HepG2 (cell line): ENCODE data around the gene RARA. TPM values are rescaled to one million over a fixed set of nuclear protein-coding genes. Genes with fewer than 3 reads are reported as not detected.

ENCODE experiments used
- FOXJ3 ChIP-seq: sonication (generic); formaldehyde crosslinking; IDR thresholded peaks from 2 replicates; pipeline ENCODE4 v1.4.0; 2020; ENCODE audit warnings: missing genetic modification reagents, mild to moderate bottlenecking, borderline replicate concordance
- GABPA ChIP-seq, 2 experiments: IDR thresholded peaks; 2 replicates each; pipeline ENCODE4 v1.6.1; 2011 to 2016; ENCODE audit warnings: low read depth in 2 of 2, low read length in 1 of 2, missing biosample characterization in 1 of 2, missing genetic modification characterization in 1 of 2
- MLXIP ChIP-seq: sonication (generic); formaldehyde crosslinking; IDR thresholded peaks from 2 replicates; pipeline ENCODE4 v1.9.0; 2021; ENCODE audit warnings: missing genetic modification reagents, borderline replicate concordance
- NBN ChIP-seq: fragments of 450-650 bp; conservative IDR thresholded peaks from 2 replicates; pipeline ENCODE4 v1.6.1; 2017
- NONO ChIP-seq, 2 experiments: fragments of 450-650 bp in 1 of 2; sonication (generic) in 1 of 2; formaldehyde crosslinking in 1 of 2; IDR thresholded peaks in 1 of 2; conservative IDR thresholded peaks in 1 of 2; 2 replicates each; pipeline versions ENCODE4 v1.6.1 to v1.8.0; 2017 to 2022; ENCODE audit warnings: mild to moderate bottlenecking in 1 of 2, missing genetic modification reagents in 1 of 2, moderate library complexity in 1 of 2
- SIX1 ChIP-seq: sonication (generic); formaldehyde crosslinking; IDR thresholded peaks from 2 replicates; pipeline ENCODE4 v1.4.0; 2020; ENCODE audit warnings: missing genetic modification reagents, borderline replicate concordance
- SNAI1 ChIP-seq: sonication (generic); formaldehyde crosslinking; IDR thresholded peaks from 2 replicates; pipeline ENCODE4 v1.5.0; 2020; ENCODE audit warnings: mild to moderate bottlenecking, missing genetic modification reagents, borderline replicate concordance
- SOX5 ChIP-seq: IDR thresholded peaks from 2 replicates; pipeline ENCODE4 v1.6.1; 2016; ENCODE audit warnings: borderline replicate concordance
- TBX2 ChIP-seq: sonication (generic); formaldehyde crosslinking; IDR thresholded peaks from 2 replicates; pipeline ENCODE4 v1.5.0; 2020; ENCODE audit warnings: missing genetic modification reagents, mild to moderate bottlenecking, borderline replicate concordance
- THAP7 ChIP-seq: sonication (generic); formaldehyde crosslinking; IDR thresholded peaks from 2 replicates; pipeline ENCODE4 v1.8.1; 2023; ENCODE audit warnings: mild to moderate bottlenecking, missing genetic modification reagents
- XRCC5 ChIP-seq: fragments of 200-400 bp; formaldehyde crosslinking; optimal IDR thresholded peaks from 2 replicates; pipeline ENCODE3; 2017; ENCODE audit warnings: mild to moderate bottlenecking, low read length
- ZBTB33 ChIP-seq: sonication (generic); formaldehyde crosslinking; IDR thresholded peaks from 2 replicates; pipeline ENCODE4 v1.4.0; 2020; ENCODE audit warnings: missing genetic modification reagents
- ZNF24 ChIP-seq: fragments of 450-650 bp; IDR thresholded peaks from 2 replicates; pipeline ENCODE4 v1.6.1; 2017; ENCODE audit warnings: antibody characterized with exemption, mild to moderate bottlenecking
- ZNF280D ChIP-seq: sonication (generic); formaldehyde crosslinking; IDR thresholded peaks from 2 replicates; pipeline ENCODE4 v1.5.1; 2020; ENCODE audit warnings: mild to moderate bottlenecking, missing genetic modification reagents
- ZNF414 ChIP-seq: sonication (generic); formaldehyde crosslinking; IDR thresholded peaks from 2 replicates; pipeline ENCODE4 v1.5.0; 2020; ENCODE audit warnings: missing genetic modification reagents
- ZNF576 ChIP-seq: sonication (generic); formaldehyde crosslinking; IDR thresholded peaks from 2 replicates; pipeline ENCODE4 v1.4.0; 2020; ENCODE audit warnings: mild to moderate bottlenecking, missing genetic modification reagents
- ZNF781 ChIP-seq: sonication (generic); formaldehyde crosslinking; IDR thresholded peaks from 2 replicates; pipeline ENCODE4 v1.5.1; 2020; ENCODE audit warnings: borderline replicate concordance, mild to moderate bottlenecking, missing genetic modification reagents; ENCODE audit errors: not compliant biosample characterization
- ZZZ3 ChIP-seq: sonication (generic); formaldehyde crosslinking; IDR thresholded peaks from 2 replicates; pipeline ENCODE4 v1.4.0; 2020; ENCODE audit warnings: missing genetic modification reagents, mild to moderate bottlenecking, borderline replicate concordance
- polyA plus RNA-seq, 8 experiments: library from polyadenylated mRNA; depleted of rRNA in 3 of 8; stranded (reverse) in 7 of 8; unstranded in 1 of 8; fragments of >200 nt; fragmentation: Illumina TruSeq in 4 of 8; extraction: Trizol in 4 of 8; gene quantifications; 2 replicates each; pipeline versions ENCODE4 v1.2.1 to v1.2.3, GENCODE V29; 2011 to 2016; ENCODE audit warnings: low read depth in 4 of 8, missing spikeins in 1 of 8, mixed read lengths in 1 of 8; ENCODE audit not compliant: insufficient read depth in 1 of 8
- total RNA-seq, 5 experiments: library from RNA; depleted of rRNA; stranded (reverse); fragments of >200 nt; fragmentation: Illumina TruSeq; extraction: Trizol; gene quantifications; 2 replicates each; pipeline ENCODE4 v1.2.3, GENCODE V29; 2016; ENCODE audit warnings: low read depth in 1 of 5

The RARA gene
- total and polyA plus RNA-seq, 2 of the 13 experiments (the other 11 are each of a cell fraction or from before 2014, with no cell fraction given), result 6.4 to 8.6 TPM

GRCh38 chr17:40355123-40355803 lies 46.3 kb downstream of the RARA start (continued):
- TF ChIP-seq ZBTB33 (CRISPR knock-in tag) (peak; percentile 99), FOXJ3 (CRISPR knock-in tag) (no peak), MLXIP (no peak), XRCC5 (peak; percentile 91), TBX2 (CRISPR knock-in tag) (peak; percentile 64; the same call in 1 of the 2 replicates), ZNF280D (CRISPR knock-in tag) (no peak), ZNF781 (no peak), ZZZ3 (CRISPR knock-in tag) (no peak; the same call in 1 of the 2 replicates), ZNF414 (CRISPR knock-in tag) (no peak), NONO (IDR thresholded peaks at IDR 0.05) (no peak), NONO (CRISPR knock-in tag; conservative IDR thresholded peaks at IDR 0.05) (peak; percentile 49; the same call in 1 of the 2 replicates), SOX5 (CRISPR knock-in tag) (0 out of 2 replicates have a peak, but pooled peaks have one; percentile 12), THAP7 (CRISPR knock-in tag) (no peak), ZNF24 (no peak), NBN (no peak), SIX1 (CRISPR knock-in tag) (no peak), SNAI1 (CRISPR knock-in tag) (no peak), GABPA (IDR thresholded peaks at IDR 0.05; ENCODE audit: low read depth, low read length) (no peak), GABPA (CRISPR knock-in tag; IDR thresholded peaks at IDR 0.05; ENCODE audit: low read depth) (no peak), ZNF576 (no peak)
